ENCODE measurements around the gene SPOP. TPM values are rescaled to one million over a fixed set of nuclear protein-coding genes. Genes with fewer than 3 reads are reported as not detected.
"Not testable (repeated sequence)": the region's sequence is repeated elsewhere in the genome, so short reads cannot be mapped to it uniquely, and the experiment has no call there.

SPOP gene
- total RNA-seq = 64.0 TPM
- long read RNA-seq, transcript SPOP-202 (11 exons, 2,985 nt) = minor isoform, 5 of 195 reads
- long read RNA-seq, transcript SPOP-206 (10 exons, 1,865 nt) = major isoform, 75 of 195 reads
- long read RNA-seq, transcript SPOP-221 (1 exons, 2,135 nt) = minor isoform, 6 of 195 reads
- long read RNA-seq, transcript SPOP-201 (11 exons, 2,965 nt) = minor isoform, 7 of 195 reads
- long read RNA-seq, partial matches to known transcripts = 4 of 195 reads
- long read RNA-seq, other reads (novel, unspliced or antisense) = 98 of 195 reads

DNA sequence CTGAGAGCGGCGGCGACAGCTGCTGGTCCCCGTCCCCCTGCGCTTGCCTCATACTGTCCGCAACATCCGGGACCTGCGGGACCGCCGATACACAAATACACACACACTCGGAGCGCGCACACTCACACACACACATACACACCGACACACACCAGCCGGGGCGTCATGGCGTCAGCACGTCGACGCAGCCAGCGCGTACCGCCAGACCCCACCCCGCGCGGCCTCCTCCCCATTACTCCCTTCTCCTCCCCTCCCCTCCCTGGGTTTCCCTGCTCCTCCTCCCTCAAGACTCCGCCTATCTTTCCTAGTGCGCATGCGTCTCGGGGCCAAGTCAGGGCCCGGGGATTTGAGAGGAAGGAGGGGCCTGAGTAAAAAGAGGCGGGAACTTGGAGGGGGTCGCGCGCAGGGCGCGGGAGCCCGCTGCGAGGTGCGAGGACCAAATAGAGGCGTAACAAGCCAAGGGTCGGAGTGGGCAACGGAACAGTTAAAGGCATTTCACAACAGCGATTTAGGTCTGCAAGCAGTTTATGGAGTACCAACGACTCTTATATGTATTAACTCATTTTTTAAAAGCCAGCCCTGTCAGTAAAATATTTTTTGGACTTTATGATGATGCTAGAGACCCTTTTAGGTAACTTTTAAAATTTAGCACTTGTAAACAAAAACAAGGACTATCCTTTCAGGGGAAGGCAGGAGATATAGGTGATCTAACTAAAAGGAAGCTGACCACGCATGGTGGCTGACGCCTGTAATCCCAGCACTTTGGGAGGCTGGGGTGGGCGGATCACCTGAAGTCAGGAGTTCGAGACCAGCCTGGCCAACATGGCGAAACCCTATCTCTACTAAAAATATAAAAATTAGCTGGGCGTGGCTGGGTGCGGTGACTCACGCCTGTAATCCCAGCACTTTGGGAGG, at the start of gene SPOP:
SPOP (minus strand) TSS at position 165 of the 915 bp plus-strand sequence. CDS start 55,287 bp downstream, outside the sequence.
- intact Hi-C loops (cut with DNase I) = loop anchor here (10.0 kb wide), 1 partner anchor 63 kb away; no protein-coding TSS in a partner anchor
- ATAC-seq (ENCODE audit: poor library complexity) (peak; percentile 97), DNase-seq (peak; percentile 100)

DNA sequence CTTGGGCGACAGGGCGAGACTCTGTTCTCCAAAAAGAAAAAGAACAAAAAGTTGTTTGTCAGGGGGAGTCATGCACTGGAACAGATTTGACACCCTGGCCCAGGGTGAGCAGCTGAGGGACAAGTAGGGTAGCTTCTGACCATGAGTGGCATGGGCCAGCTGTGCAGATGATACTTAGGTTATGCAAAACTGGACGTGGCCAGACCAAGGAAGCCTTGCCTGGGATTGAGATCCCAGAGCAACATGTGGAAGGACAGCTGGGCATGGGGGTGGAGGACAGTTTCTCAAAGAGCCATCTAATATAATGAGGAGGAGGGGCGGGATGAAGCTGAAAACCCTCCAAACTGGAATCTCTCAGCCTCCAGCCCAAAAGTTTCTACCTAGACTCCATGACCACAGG, 49.5 kb upstream of the SPOP start:
- ATAC-seq (ENCODE audit: poor library complexity) (no peak), DNase-seq (no peak)
- intact Hi-C loops (cut with DNase I) = no loop called here

DNA sequence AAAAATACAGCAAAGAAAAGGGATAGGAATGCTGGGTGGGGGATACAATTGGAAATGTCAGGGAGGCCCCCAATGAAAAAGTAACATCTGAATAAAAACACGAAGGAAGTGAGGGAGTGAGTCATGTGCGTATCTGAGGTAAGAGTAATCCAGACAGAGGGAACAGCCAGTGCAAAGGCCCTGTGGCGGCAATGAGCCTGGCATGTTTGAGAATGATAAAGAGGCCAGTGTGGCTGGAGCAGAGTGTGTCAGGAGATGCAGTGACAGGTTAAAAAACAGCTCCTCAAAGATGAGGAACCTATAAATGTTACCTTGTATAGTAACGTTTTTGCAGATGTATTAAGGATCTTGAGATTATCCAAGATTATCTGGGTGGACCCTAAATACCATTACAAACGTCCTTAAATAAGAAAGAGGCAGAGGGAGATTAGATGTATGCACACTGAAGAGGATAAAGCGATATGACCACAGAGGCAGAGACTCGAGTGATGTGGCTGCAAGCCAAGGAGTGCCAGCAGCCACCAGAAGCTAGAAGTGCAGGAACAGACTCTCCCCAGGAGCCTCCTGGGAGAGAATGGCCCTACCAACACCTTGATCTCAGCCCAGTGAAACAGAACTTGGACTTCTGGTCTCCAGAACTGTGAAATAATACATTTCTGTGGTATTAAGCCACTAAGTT, 47.7 kb upstream of the SPOP start:
- DNase-seq (no peak), ATAC-seq (ENCODE audit: poor library complexity) (no peak)
- intact Hi-C loops (cut with DNase I) = no loop called here

DNA sequence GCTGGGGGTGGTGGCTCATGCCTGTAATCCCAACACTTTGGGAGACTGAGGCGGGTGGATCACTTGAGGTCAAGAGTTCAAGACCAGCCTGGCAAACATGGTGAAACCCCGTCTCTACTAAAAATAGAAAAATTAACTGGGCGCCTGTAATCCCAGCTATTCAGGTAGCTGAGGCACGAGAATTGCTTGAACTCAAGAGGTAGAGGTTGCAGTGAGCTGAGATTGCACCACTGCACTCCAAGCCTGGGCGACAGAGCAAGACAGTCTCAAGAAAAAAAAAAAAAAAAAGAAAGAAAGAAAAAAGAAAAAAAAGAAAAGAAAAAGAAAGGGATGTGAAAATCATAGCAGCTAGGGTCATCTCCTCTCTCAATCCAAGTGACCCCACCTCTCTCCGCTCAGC, 46.7 kb upstream of the SPOP start:
- DNase-seq; intact Hi-C loops (cut with DNase I); ATAC-seq (ENCODE audit: poor library complexity): not testable (repeated sequence)

DNA sequence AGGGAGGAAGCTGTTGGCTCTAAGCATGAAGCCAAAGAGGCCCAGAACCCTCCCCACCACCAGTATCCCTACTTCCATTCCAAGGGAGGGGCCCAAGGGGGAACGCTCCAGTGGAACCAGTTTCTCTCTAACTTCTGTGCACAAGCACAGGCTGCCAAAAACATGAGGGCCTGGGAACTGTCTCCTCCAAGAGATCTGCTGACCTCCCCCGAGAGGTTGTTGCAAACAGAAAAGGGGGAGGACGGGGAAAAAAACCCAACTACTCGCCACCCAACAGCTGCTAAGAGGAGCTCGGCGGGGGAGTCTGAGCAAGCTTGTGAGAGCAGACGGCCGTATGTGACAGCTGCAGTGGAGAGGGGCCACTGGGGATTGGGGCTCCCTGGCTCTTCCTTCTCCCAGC, 45.5 kb upstream of the SPOP start:
- intact Hi-C loops (cut with DNase I) = no loop called here
- ATAC-seq (ENCODE audit: poor library complexity) (peak; percentile 89), DNase-seq (peak; percentile 82)

DNA sequence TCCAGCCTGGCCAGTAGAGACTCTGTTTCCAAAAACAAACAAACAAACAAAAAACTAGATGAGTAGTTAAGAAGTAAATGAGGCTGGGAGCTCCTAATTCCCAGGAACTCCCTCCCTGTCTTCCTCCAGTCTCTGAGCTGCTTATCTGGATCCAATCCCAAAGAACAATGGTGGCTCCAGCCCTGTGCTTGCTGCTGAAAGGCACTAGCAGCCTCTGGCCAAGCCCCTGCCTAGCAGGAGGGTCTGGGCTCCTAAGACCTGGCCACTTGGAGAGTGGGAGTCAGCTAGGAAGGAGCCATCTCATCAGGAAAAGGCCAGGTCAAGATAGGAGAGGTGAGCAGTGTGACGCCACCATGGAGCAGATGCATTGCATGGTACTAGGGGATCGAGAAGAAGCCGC, 44.2 kb upstream of the SPOP start:
- ATAC-seq (ENCODE audit: poor library complexity) (no peak), DNase-seq (no peak)
- intact Hi-C loops (cut with DNase I) = no loop called here

DNA sequence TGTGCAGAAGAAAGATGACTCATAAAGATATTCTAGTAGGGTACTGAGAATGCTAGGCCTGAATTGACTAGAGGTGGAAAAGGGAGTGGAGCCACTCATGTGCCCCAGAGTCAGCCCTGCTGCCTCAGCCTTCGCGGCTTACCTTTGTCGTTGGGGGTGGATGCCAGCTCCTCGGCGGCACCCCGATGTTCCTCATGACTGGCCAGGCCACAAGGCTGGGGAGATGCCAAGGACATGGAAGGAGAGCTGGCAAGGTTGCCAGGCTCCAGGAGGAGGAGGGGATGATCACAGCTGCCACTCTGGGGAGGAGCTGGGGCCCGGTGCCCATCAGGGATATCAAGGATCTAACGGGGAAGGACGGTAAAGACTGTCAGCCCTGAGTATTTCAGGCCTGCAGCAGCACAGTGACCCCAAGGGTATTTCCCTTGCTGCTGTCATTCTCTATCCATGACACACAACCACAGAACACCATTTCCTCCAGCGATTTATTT, 39.5 kb upstream of the SPOP start:
- ATAC-seq (ENCODE audit: poor library complexity) (peak; percentile 58), DNase-seq (no peak)
- intact Hi-C loops (cut with DNase I) = no loop called here

DNA sequence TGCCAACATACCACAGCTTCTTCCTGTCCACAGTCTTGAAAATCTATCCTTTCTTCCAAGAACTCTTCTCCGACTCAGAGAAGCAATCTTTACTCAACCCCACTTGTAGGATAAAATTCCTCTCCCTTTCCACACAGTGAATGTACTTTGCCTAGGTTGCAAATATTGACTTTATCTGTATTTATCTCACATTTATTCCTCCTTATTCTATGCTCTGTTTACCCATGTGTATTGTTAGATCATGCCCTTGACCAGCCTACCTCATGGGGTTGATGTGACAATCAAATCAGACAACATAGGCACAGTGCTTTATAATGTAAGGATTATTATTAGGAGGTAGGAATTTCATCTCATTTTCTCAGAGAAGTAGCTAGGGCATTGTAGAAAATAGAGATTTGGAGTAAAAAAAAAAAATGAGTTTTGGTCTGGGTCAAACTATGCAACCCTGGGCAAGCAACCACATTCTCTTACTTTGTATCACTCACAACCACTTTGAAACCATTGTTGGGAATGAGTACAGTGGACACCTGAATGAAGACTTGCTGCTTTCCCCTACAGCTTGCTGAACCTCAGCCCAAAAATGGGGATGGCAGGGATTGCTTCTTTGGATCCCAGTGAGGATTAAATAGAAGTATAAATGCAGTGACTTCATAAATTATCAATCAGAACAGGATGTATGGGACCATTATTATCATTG, 38.9 kb upstream of the SPOP start:
- ATAC-seq (ENCODE audit: poor library complexity) (no peak), DNase-seq (no peak)

DNA sequence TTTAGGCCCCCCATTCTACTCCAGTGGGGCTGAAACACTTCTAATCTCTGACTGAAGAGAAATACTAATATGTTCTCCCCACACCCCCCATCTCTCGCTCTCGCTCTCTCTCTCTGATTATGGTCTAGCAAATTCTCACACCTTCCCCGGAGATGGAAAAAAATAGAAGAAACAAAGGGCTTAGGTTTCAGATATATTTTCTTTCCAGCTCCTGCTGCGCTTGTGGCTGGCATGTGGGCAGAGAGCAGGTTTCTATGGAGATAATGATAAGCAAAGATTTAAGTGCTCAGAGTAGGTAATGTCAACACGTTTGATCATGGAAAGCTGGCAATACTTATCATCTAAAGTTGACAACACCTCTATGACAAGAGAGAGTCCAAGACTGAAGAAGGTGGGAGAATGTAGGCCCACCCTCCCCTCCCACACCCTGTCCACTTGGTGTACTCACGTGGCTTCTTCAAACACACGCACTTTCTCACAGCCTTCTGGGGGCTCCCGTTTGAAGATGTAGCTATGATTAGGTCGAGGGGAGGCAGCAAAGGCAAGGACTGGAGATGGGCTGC, 37.9 kb upstream of the SPOP start:
- no peak for ATAC-seq (ENCODE audit: poor library complexity)
- DNase-seq = no peak
- intact Hi-C loops (cut with DNase I) = no loop called here

More for the DNA sequence above, 38.9 kb upstream of the SPOP start:
- intact Hi-C loops (cut with DNase I) = no loop called here

DNA sequence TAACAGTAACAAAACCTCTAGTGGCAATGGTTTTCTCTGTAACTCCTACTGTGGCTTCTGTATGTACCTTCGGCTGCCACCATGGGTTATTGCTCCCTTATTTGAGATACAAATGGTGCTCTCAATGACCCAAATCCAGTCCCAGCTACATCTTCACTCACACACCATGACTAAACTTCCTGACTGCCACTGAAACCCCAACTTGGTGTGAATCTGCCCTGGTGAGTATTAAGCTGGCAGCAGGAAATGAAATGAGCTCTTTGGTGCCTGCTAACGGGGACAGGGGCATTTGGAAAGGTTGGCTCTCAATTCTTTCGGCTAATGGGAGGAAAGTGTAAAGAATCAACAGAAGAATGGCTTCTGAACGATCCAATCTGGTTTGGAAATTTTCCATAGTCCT, 37.3 kb upstream of the SPOP start:
- no peak for DNase-seq
- intact Hi-C loops (cut with DNase I) = no loop called here
- ATAC-seq (ENCODE audit: poor library complexity) = no peak

DNA sequence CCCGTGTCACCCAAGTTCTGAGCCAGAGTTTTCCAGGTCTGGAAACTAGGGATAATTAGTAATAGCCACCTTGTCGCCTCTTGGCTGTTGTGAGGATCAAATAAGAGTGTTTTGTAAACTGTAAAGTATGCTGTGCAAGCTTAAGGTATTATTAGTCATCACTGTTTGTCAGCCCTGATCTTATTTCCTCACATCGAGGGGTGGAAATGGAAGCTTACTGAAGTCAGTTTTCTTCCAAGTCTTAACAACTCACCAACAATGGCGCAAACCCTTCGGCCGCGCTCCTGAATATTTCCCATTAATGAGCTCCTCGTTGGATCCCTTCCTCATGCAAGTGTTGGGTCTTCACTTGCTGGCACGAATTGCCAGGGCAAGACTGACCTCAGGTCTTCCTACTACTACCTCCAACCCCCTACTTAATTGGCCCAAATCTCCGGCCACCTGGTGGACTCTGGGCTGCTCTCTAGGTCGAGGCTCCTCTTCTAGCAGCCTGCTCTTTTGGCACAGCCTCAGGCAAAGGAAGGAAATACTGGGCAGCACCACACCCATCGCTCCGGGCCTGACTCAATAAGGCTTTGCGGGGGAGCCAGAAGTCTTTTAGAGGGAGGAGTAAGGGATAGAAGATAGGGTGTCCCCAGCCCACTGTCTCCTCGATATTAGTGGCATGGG, 30.8 kb upstream of the SPOP start:
- intact Hi-C loops (cut with DNase I) = loop anchor here (5.0 to 10.0 kb wide), 3 partner anchors 69 to 286 kb away; partner anchors contain the start of gene DLX3
- no peak for ATAC-seq (ENCODE audit: poor library complexity)
- no peak for DNase-seq

DNA sequence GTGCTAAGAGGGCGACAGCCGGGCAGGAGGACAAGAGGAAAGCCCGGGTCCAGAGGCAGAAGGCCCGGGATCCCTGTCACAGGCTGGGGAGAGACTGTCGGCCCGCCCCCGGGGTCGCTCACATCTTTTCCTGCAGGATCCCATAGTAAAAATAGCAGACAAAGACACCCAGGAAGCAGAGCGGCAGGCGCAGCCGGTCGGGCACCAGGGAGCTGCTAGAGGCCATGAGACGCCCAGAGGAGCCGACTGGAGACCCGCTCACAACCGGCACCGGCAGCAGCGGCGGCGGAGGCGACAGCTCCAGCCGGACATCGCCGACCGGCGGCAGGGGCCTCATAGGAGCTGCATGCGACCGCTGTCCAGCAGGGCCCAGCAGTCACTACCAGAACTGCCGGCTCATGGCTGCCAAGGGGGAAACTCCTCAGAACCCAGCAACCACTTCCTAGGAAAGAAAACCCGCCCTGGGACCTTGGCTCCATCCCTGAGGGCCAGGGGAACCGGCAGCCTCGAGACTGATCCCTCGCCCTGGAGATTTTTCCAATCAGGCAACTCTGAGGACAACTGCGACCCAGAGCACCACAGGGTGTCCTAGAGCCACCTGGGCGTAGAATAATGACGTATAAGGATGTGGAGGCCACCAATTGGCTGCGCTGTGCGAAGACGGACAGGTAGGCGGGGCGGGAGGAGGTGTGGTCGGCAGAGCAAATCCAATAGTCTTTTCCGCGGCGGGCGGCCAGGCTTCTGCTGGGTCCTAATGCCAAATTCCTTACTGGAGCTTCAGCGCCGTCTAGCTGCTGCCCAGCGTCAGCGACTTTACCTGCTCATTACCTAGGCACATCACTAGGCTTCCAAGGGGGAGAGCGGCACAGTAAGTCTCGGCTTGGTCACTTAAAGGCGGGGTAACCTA, 30.0 kb upstream of the SPOP start, which contains the start of gene SLC35B1:
SLC35B1 (minus strand) TSS at position 357 of the 907 bp plus-strand sequence; CDS start at position 226, 131 bp downstream.
- peak; percentile 100 for DNase-seq
- peak; percentile 99 for ATAC-seq (ENCODE audit: poor library complexity)

DNA sequence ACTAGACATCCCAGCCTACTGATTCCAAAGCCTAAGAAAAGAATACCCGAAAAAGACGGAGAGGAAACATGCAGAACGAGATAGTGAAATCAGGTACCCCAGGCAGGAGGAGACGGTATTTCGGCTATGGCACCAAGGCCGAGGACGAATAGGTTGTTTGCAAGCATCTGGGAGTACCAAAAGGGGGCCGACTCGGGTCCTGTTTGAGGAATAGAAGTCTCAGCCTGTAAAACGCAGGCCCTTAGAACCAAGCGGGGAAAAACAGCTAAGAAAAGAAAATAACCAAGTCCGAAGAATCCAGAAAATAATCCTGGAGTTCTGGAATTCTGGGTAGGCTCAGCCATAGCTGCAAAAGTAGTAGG, 29.3 kb upstream of the SPOP start:
- ATAC-seq (ENCODE audit: poor library complexity) (no peak), DNase-seq (no peak)
- intact Hi-C loops (cut with DNase I) = loop anchor here (5.0 to 10.0 kb wide), 3 partner anchors 70 to 288 kb away; partner anchors contain the start of gene DLX3

More for the DNA sequence above, 30.0 kb upstream of the SPOP start, which contains the start of gene SLC35B1:
- intact Hi-C loops (cut with DNase I) = loop anchor here (5.0 to 10.0 kb wide), 3 partner anchors 69 to 287 kb away; partner anchors contain the start of gene DLX3

DNA sequence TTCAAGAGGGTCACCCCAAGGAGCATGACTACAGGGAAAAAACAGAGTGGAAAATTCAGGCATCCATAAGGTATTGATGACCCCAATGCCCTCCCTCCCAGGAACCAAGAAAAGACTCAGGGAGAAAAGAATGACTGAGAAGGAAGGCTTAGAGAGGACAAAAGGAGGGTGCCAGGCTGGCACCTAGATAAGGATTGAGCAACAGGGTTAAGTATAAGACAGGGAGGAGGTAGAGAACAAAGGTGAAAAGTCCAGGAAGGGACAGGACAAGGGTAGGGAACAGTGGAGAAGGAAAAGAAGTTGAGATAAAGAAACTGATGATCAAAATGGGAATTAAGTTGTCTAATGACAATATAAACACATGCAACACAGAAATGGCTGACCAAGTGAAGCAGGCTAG, 27.4 kb upstream of the SPOP start:
- no peak for DNase-seq
- intact Hi-C loops (cut with DNase I) = loop anchor here (5.0 to 10.0 kb wide), 3 partner anchors 72 to 290 kb away; partner anchors contain the start of gene DLX3
- ATAC-seq (ENCODE audit: poor library complexity) = no peak

DNA sequence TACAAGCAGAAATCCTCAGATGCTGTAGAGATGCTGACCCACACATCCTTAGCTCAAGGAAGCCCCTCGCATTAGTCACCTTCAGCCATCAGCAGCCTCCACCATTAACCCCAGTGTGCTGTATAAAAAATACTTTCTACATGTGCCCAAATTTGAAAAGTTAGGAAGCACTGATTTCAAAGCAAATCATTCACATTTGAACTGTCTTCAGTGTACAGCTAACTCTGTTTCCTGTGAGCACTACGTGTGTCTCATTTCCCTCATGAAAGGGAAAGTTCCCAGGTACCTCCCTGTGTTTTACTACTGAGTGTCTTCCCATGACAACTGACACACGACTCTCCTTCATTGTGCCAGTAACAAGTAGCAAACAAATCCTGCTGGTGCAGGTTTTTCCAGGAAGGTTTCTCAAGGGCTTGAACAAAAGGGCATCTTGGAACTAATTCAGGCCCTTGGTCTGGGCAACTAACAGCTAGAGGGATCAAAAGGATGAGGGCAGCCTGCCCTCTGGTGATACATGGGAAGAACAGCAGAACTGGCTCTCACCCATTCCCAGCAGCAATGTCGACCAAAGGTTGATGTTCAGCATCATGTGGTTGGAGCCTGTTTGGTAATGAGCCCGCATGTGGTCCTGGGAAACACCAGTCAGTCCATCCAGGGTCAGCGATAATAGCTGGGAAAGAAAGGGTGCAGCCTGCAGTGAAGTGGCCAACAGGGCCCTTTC, 25.8 kb upstream of the SPOP start:
- peak; percentile 6 for ATAC-seq (ENCODE audit: poor library complexity)
- intact Hi-C loops (cut with DNase I) = loop anchor here (10.0 kb wide), 1 partner anchor 291 kb away; the partner anchor contains the start of gene DLX3
- DNase-seq = no peak

DNA sequence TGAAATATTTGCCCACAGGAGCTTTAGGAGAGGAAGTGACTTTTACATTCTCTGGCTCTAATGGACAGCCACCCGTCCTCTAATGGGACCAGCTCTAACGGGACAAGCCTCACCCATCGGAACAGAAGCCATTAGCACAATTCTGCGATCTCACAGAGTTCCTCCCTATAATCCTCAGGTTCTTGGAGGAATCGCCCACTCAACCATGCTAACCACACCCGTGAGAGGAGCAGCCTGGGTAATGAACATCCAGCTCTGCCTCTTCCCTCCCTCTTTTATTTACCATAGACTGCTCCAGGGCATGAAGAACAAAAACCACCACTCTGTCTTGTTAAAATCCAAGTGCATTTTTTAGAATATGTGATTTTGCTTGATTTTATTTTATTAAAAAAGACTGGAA, 23.1 kb upstream of the SPOP start:
- intact Hi-C loops (cut with DNase I) = loop anchor here (10.0 kb wide), 1 partner anchor 294 kb away; the partner anchor contains the start of gene DLX3
- DNase-seq (no peak), ATAC-seq (ENCODE audit: poor library complexity) (no peak)
